Testis (tissue), 2 donors: ENCODE results near the gene TMOD2.

Experiments
- CTCF ChIP-seq, 3 experiments: fragments of 450-650 bp in 2 of 3; fragments of 200-600 bp in 1 of 3; sonication (generic) in 1 of 3; IDR thresholded peaks; one replicate each; pipeline ENCODE4 v1.5.1; 2016 to 2019; ENCODE audit warnings: antibody characterized with exemption in 3 of 3, mild to moderate bottlenecking in 2 of 3, moderate library complexity in 1 of 3
- POLR2A ChIP-seq: fragments of 450-650 bp; IDR thresholded peaks from one replicate; pipeline ENCODE4 v1.6.1; 2017; ENCODE audit warnings: antibody characterized with exemption, mild to moderate bottlenecking, moderate library complexity

GRCh38 chr15:51780636-51781035, 29.2 kb downstream of the TMOD2 start:
- no peak for TF ChIP-seq POLR2A
- no peak for TF ChIP-seq CTCF (IDR thresholded peaks at IDR 0.05)
